ENCODE measurements around the gene TIE1. TPM values are rescaled to one million over a fixed set of nuclear protein-coding genes. Genes with fewer than 3 reads are reported as not detected.

Gene TIE1
- total RNA-seq, 4 donors from 2014 or later = 5.6 to 38.8 (median 8.9) TPM

- Histone ChIP-seq H3K36me3 (no peaks in the 10 kb centered on the region), H3K27me3 (no peaks in the 10 kb centered on the region), H3K27ac (no peak overlapping the region), H3K9me3 (no peaks in the 10 kb centered on the region), H3K4me3 (no peak overlapping the region), H3K4me1 (no peaks in the 10 kb centered on the region)
- TF ChIP-seq POLR2A (IDR thresholded peaks at IDR 0.05) (no peak), CTCF (IDR thresholded peaks at IDR 0.05) (no peak)
- no peak for DNase-seq
Measured at GRCh38 chr1:43338001-43338400, 37.2 kb downstream of the TIE1 start.

GRCh38 chr1:43339584-43340232 lies 38.9 kb downstream of the TIE1 start:
- no peaks in the 10 kb centered on the region for H3K36me3 ChIP-seq
- DNase-seq = no peak
- H3K4me3 ChIP-seq = no peak overlapping the region
- H3K27me3 ChIP-seq = no peaks in the 10 kb centered on the region
- H3K4me1 ChIP-seq = peaks cover 0 to 6% (median 0%) of the 10 kb centered on the region in 4 donors
- H3K27ac ChIP-seq = no peak overlapping the region
- no peak for TF ChIP-seq CTCF (IDR thresholded peaks at IDR 0.05)
- no peaks in the 10 kb centered on the region for H3K9me3 ChIP-seq

GRCh38 chr1:43340559-43340958 lies 39.8 kb downstream of the TIE1 start:
- Histone ChIP-seq H3K27me3 (no peaks in the 10 kb centered on the region), H3K4me3 (no peak overlapping the region), H3K9me3 (no peaks in the 10 kb centered on the region), H3K4me1 (peaks cover 0 to 15% (median 1%) of the 10 kb centered on the region in 4 donors), H3K36me3 (no peaks in the 10 kb centered on the region), H3K27ac (no peak overlapping the region)
- TF ChIP-seq CTCF (IDR thresholded peaks at IDR 0.05) (no peak), POLR2A (IDR thresholded peaks at IDR 0.05) (no peak)
- no peak for DNase-seq

- TF ChIP-seq POLR2A (IDR thresholded peaks at IDR 0.05) (no peak), CTCF (IDR thresholded peaks at IDR 0.05) (no peak)
- Histone ChIP-seq H3K27ac (peak overlapping the region in 2 of 4 donors; percentile 58 to 82), H3K27me3 (no peaks in the 10 kb centered on the region), H3K36me3 (no peaks in the 10 kb centered on the region), H3K4me1 (peaks cover 0 to 24% (median 2%) of the 10 kb centered on the region in 4 donors), H3K4me3 (no peak overlapping the region), H3K9me3 (no peaks in the 10 kb centered on the region)
- DNase-seq = no peak
Measured at GRCh38 chr1:43344267-43344850, 43.6 kb downstream of the TIE1 start.

GRCh38 chr1:43345120-43345519 lies 44.3 kb downstream of the TIE1 start:
- peak in 1 of 3 donors; percentile 73 for DNase-seq
- H3K4me3 ChIP-seq = no peak overlapping the region
- no peaks in the 10 kb centered on the region for H3K36me3 ChIP-seq
- H3K9me3 ChIP-seq = no peaks in the 10 kb centered on the region
- TF ChIP-seq POLR2A (IDR thresholded peaks at IDR 0.05) = no peak
- no peak for TF ChIP-seq CTCF (IDR thresholded peaks at IDR 0.05)
- no peaks in the 10 kb centered on the region for H3K27me3 ChIP-seq
- peaks cover 0 to 24% (median 2%) of the 10 kb centered on the region in 4 donors for H3K4me1 ChIP-seq
- peak overlapping the region in 2 of 4 donors; percentile 58 to 82 for H3K27ac ChIP-seq

Data from Peyer's patch (tissue), 4 donors.